NT2/D1 (cell line): Measurements from ENCODE around the gene TDRD3.
A peak's percentile ranks its signal among the peaks of the same experiment; 100 is the strongest.

ENCODE experiments used
- DNase-seq: peaks from one replicate; pipeline ENCODE4 v3.0.0-alpha.2; 2011; ENCODE audit warnings: low read depth, low spot score
- H3K27me3 ChIP-seq: 2 replicates; pipeline ENCODE4 v1.6.0; 2011; ENCODE audit warnings: mild to moderate bottlenecking; ENCODE audit not compliant: insufficient read length, insufficient read depth
- H3K36me3 ChIP-seq: 2 replicates; pipeline ENCODE4 v1.6.1; 2011; ENCODE audit warnings: mild to moderate bottlenecking, low read length, mixed read lengths; ENCODE audit not compliant: insufficient read depth, insufficient read length
- H3K4me1 ChIP-seq: 2 replicates; pipeline ENCODE4 v1.5.1; 2011; ENCODE audit not compliant: insufficient read depth, insufficient read length
- H3K4me3 ChIP-seq: 2 replicates; pipeline ENCODE4 v1.5.1; 2011; ENCODE audit warnings: low read depth; ENCODE audit not compliant: insufficient read length
- H3K9ac ChIP-seq: 2 replicates; pipeline ENCODE4 v1.6.0; 2011; ENCODE audit warnings: low read depth; ENCODE audit not compliant: insufficient read length
- H3K9me3 ChIP-seq: 2 replicates; pipeline ENCODE4 v1.5.1; 2011; ENCODE audit warnings: mild to moderate bottlenecking, low read length; ENCODE audit not compliant: insufficient read depth
- SUZ12 ChIP-seq: IDR thresholded peaks from 2 replicates; pipeline ENCODE4 v1.6.1; 2011; ENCODE audit not compliant: insufficient read length, insufficient read depth; ENCODE audit errors: extremely low read depth
- YY1 ChIP-seq: IDR thresholded peaks from 2 replicates; pipeline ENCODE4 v1.6.1; 2011; ENCODE audit not compliant: insufficient read length, insufficient read depth
- ZNF274 ChIP-seq: IDR thresholded peaks from 2 replicates; pipeline ENCODE4 v1.6.1; 2011; ENCODE audit warnings: mild to moderate bottlenecking, low read depth, low read length

The TDRD3 gene

GRCh38 chr13:60575142-60575541 lies 178.1 kb downstream of the TDRD3 start:
- Histone ChIP-seq H3K36me3 (no peaks in the 10 kb centered on the region), H3K4me1 (no peaks in the 10 kb centered on the region), H3K9ac (no peak overlapping the region), H3K27me3 (no peaks in the 10 kb centered on the region), H3K9me3 (no peaks in the 10 kb centered on the region), H3K4me3 (no peak overlapping the region)
- DNase-seq = no peak
- TF ChIP-seq SUZ12 (no peak), ZNF274 (no peak), YY1 (no peak)

DNA sequence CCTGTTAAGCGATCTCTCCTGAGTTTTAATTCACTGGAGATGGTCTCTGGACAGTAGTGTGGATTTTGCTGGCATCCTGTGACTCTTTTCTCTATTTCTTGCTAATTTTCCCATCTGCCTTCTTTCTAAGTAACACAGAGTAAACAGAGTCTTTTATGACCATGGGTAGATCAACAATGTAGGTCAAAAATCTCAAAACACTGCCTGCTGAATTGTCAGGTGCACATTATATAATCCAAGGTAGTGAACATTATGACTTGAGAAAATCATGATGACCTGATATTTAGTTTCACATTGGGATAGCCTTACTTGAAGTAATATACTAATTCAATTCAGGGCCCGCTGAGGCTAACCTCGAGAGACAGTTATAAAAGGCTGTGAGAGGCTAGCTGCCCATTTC lies 180.7 kb downstream of the TDRD3 start:
- no peak for DNase-seq
- no peaks in the 10 kb centered on the region for H3K9me3 ChIP-seq
- TF ChIP-seq ZNF274 (no peak), SUZ12 (no peak), YY1 (no peak)
- no peaks in the 10 kb centered on the region for H3K4me1 ChIP-seq
- no peak overlapping the region for H3K9ac ChIP-seq
- H3K36me3 ChIP-seq = no peaks in the 10 kb centered on the region
- H3K27me3 ChIP-seq = no peaks in the 10 kb centered on the region
- no peak overlapping the region for H3K4me3 ChIP-seq

DNA sequence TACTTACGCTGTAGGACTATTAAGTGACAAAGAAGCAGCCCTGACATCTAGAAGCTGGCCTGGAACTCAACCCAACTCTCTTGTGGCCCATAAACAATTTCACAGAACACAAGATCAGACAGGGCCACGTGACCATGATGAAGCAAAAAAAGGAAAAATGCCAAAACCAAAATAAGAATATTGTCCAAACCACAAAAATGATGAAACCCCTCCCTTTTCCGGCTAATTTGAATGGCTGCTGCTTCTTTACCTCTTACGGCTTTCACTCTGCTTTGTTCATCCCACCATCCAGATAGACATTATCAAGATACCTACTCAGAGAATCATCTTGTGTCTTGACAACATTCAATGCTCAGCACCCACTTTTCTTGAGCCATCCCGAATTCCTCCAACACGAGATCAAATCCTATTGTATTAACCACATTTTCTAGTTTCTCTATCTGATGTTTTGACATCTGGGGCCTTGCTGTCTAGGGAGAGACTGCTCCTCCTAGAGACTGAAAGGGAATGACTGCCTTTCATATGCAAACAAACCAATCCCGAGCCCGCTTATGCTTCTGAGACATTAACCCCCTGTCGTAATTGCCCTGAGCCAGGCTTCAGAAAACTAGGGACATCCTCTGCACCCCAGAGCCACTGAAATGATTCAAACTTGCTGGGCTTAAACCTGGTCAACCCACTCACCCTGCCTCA lies 186.3 kb downstream of the TDRD3 start:
- Histone ChIP-seq H3K4me3 (no peak overlapping the region), H3K9ac (no peak overlapping the region), H3K36me3 (no peaks in the 10 kb centered on the region), H3K4me1 (no peaks in the 10 kb centered on the region), H3K27me3 (no peaks in the 10 kb centered on the region), H3K9me3 (no peaks in the 10 kb centered on the region)
- no peak for TF ChIP-seq YY1
- no peak for TF ChIP-seq ZNF274
- no peak for TF ChIP-seq SUZ12
- DNase-seq = peak; percentile 55

DNA sequence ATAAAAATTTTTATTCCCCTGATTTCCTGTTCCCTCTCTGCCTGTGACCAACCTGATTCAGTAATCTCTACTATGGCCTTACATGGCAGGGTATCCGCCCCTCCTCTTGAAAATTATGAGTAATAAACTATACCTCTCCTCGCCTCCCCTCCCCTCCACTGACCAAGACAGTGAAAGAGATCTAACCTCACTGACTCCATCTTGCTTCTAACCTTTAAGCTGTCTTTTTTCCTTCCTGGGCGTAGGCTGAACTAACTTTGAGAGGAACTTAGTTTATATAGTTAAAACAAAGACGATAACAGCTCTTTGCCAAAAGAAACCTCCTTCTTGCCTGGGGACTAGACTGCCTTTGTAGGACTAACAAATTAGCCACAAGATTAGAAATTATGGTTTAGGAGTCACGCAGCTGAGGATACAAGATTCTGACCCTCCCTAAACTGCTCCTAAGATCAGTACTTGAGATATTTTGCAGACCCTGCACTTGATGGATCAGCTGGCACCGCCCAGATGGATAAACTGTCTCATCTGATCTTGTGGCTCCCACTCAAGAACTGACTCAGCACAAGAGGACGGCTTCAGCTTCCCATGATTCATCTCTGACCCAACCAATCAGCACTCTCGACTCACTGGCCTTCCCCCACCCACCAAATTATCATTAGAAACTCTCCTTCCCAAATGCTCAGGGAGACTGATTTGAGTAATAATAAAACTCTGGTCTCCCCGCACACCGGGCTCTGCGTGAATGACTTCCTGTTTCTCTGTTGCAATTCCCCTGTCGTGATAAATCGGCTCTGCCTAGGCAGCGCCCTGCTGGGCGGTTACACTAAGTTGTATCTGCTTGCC lies 187.1 kb downstream of the TDRD3 start:
- Histone ChIP-seq H3K4me1 (no peaks in the 10 kb centered on the region), H3K9ac (no peak overlapping the region), H3K27me3 (no peaks in the 10 kb centered on the region), H3K9me3 (no peaks in the 10 kb centered on the region), H3K4me3 (no peak overlapping the region), H3K36me3 (no peaks in the 10 kb centered on the region)
- DNase-seq = peak; percentile 50
- TF ChIP-seq ZNF274 = no peak
- no peak for TF ChIP-seq SUZ12
- no peak for TF ChIP-seq YY1

- Histone ChIP-seq H3K36me3 (no peaks in the 10 kb centered on the region), H3K4me3 (no peak overlapping the region), H3K27me3 (no peaks in the 10 kb centered on the region), H3K9me3 (no peaks in the 10 kb centered on the region), H3K4me1 (no peaks in the 10 kb centered on the region), H3K9ac (peak overlapping the region; percentile 10)
- TF ChIP-seq SUZ12 (no peak), YY1 (no peak), ZNF274 (no peak)
- DNase-seq = peak; percentile 57
These were observed 188.0 kb downstream of the TDRD3 start for GRCh38 chr13:60584976-60585375.

DNA sequence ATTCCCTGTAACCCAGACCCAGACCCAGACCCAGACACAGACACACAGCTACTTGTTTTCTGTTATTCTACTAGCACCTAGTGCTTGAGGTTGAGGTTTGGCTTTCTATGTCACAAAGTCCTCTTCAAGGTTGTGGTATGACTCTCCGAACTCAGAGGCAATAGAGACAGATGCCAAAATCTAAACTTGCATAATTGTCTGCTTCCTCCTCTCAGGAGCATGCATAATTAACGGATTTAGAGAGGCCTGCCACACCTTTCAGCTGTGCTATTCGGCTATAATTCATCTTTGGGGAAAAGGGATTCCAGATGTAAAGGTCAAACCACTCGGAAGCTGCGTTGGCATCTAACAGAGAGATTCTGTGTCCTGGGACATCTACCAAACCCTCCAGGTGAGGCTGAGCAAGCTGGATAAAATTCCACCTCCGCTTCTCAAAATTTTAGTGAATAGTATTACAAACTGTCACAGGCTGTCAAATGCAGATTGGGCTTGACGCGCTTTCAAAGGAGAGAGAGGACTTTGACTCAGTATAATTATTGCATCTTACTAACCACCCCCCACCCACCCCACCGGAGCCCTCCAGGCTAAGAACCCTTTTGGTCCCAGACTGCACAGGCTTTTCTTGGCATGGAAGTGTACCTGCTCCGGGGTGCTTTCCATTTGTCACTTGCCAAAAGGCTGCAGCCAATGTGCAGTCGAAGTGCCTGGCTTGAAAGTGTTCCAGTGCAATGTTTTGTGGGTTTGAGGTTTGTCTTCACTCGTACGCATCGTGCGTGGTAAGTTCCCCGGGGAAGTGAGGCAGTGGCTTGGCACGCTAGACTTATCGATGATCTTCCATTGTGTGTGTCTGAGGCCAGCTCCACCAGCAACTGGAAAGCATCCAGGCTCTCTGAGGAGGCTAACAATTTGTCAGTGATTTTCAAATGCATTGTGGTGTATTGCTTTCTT lies 194.1 kb downstream of the TDRD3 start:
- H3K9me3 ChIP-seq = no peaks in the 10 kb centered on the region
- no peaks in the 10 kb centered on the region for H3K27me3 ChIP-seq
- H3K4me1 ChIP-seq = no peaks in the 10 kb centered on the region
- TF ChIP-seq ZNF274 (no peak), SUZ12 (no peak), YY1 (no peak)
- no peak overlapping the region for H3K4me3 ChIP-seq
- DNase-seq = no peak
- no peaks in the 10 kb centered on the region for H3K36me3 ChIP-seq
- no peak overlapping the region for H3K9ac ChIP-seq
